BLaER1 (cell line): ENCODE data around the gene PRICKLE2.

Experiments used
- H3K27ac ChIP-seq: shearing (Covaris generic); formaldehyde crosslinking; 2 replicates; pipeline ENCODE4 v1.8.1; 2022
- H3K27me3 ChIP-seq: shearing (Covaris generic); formaldehyde crosslinking; 2 replicates; pipeline ENCODE4 v1.8.1; 2022
- H3K36me3 ChIP-seq: shearing (Covaris generic); formaldehyde crosslinking; 2 replicates; pipeline ENCODE4 v1.8.1; 2022
- H3K4me1 ChIP-seq: shearing (Covaris generic); formaldehyde crosslinking; 2 replicates; pipeline ENCODE4 v1.8.1; 2022
- H3K4me2 ChIP-seq: shearing (Covaris generic); formaldehyde crosslinking; 2 replicates; pipeline ENCODE4 v1.8.1; 2022
- H3K4me3 ChIP-seq: shearing (Covaris generic); formaldehyde crosslinking; 2 replicates; pipeline ENCODE4 v1.8.1; 2022
- H3K9ac ChIP-seq: shearing (Covaris generic); formaldehyde crosslinking; 2 replicates; pipeline ENCODE4 v1.8.1; 2022
- H3K9me3 ChIP-seq: shearing (Covaris generic); formaldehyde crosslinking; 2 replicates; pipeline ENCODE4 v1.8.1; 2022
- H4K20me1 ChIP-seq: shearing (Covaris generic); formaldehyde crosslinking; 2 replicates; pipeline ENCODE4 v1.8.1; 2022
- Cebpa-rat ChIP-seq: shearing (Covaris generic); IDR thresholded peaks from 2 replicates; pipeline ENCODE4 v1.8.1; 2022

The PRICKLE2 gene

GRCh38 chr3:64073158-64073761 lies 152.0 kb downstream of the PRICKLE2 start:
- Histone ChIP-seq H3K4me2 (no peak overlapping the region), H3K27me3 (no peaks in the 10 kb centered on the region), H3K4me3 (no peak overlapping the region), H3K36me3 (no peaks in the 10 kb centered on the region), H3K9ac (no peak overlapping the region), H3K4me1 (no peaks in the 10 kb centered on the region), H3K9me3 (peaks cover 4% of the 10 kb centered on the region; the same call in 1 of the 2 replicates), H4K20me1 (no peaks in the 10 kb centered on the region), H3K27ac (no peak overlapping the region)
- no peak for TF ChIP-seq Cebpa-rat

GRCh38 chr3:64072126-64072525 lies 153.1 kb downstream of the PRICKLE2 start:
- H3K9ac ChIP-seq = no peak overlapping the region
- H3K4me2 ChIP-seq = no peak overlapping the region
- no peaks in the 10 kb centered on the region for H3K27me3 ChIP-seq
- H4K20me1 ChIP-seq = no peaks in the 10 kb centered on the region
- H3K9me3 ChIP-seq = peaks cover 4% of the 10 kb centered on the region; the same call in 1 of the 2 replicates
- H3K27ac ChIP-seq = no peak overlapping the region
- no peak for TF ChIP-seq Cebpa-rat
- no peaks in the 10 kb centered on the region for H3K4me1 ChIP-seq
- H3K36me3 ChIP-seq = no peaks in the 10 kb centered on the region
- H3K4me3 ChIP-seq = no peak overlapping the region

GRCh38 chr3:64070704-64071103 lies 154.6 kb downstream of the PRICKLE2 start:
- peaks cover 4% of the 10 kb centered on the region; the same call in 1 of the 2 replicates for H3K9me3 ChIP-seq
- no peaks in the 10 kb centered on the region for H3K4me1 ChIP-seq
- no peaks in the 10 kb centered on the region for H4K20me1 ChIP-seq
- no peak overlapping the region for H3K27ac ChIP-seq
- no peaks in the 10 kb centered on the region for H3K36me3 ChIP-seq
- no peak overlapping the region for H3K4me3 ChIP-seq
- H3K4me2 ChIP-seq = no peak overlapping the region
- no peak overlapping the region for H3K9ac ChIP-seq
- H3K27me3 ChIP-seq = no peaks in the 10 kb centered on the region
- no peak for TF ChIP-seq Cebpa-rat

- no peaks in the 10 kb centered on the region for H3K27me3 ChIP-seq
- peaks cover 4% of the 10 kb centered on the region; the same call in 1 of the 2 replicates for H3K9me3 ChIP-seq
- H3K4me3 ChIP-seq = no peak overlapping the region
- no peak overlapping the region for H3K9ac ChIP-seq
- TF ChIP-seq Cebpa-rat = no peak
- H4K20me1 ChIP-seq = no peaks in the 10 kb centered on the region
- H3K4me1 ChIP-seq = no peaks in the 10 kb centered on the region
- H3K27ac ChIP-seq = no peak overlapping the region
- no peak overlapping the region for H3K4me2 ChIP-seq
- no peaks in the 10 kb centered on the region for H3K36me3 ChIP-seq
Measured at GRCh38 chr3:64067506-64068346, 157.5 kb downstream of the PRICKLE2 start.

- H3K27me3 ChIP-seq = no peaks in the 10 kb centered on the region
- H3K4me3 ChIP-seq = no peak overlapping the region
- no peaks in the 10 kb centered on the region for H4K20me1 ChIP-seq
- H3K4me2 ChIP-seq = no peak overlapping the region
- TF ChIP-seq Cebpa-rat = no peak
- H3K4me1 ChIP-seq = no peaks in the 10 kb centered on the region
- no peak overlapping the region for H3K9ac ChIP-seq
- H3K27ac ChIP-seq = no peak overlapping the region
- H3K9me3 ChIP-seq = no peaks in the 10 kb centered on the region
- no peaks in the 10 kb centered on the region for H3K36me3 ChIP-seq
Measured at GRCh38 chr3:64064804-64065203, 160.5 kb downstream of the PRICKLE2 start.

- no peaks in the 10 kb centered on the region for H3K9me3 ChIP-seq
- TF ChIP-seq Cebpa-rat = no peak
- H3K9ac ChIP-seq = no peak overlapping the region
- no peak overlapping the region for H3K4me3 ChIP-seq
- no peaks in the 10 kb centered on the region for H3K27me3 ChIP-seq
- H3K27ac ChIP-seq = no peak overlapping the region
- H4K20me1 ChIP-seq = no peaks in the 10 kb centered on the region
- H3K4me1 ChIP-seq = no peaks in the 10 kb centered on the region
- no peak overlapping the region for H3K4me2 ChIP-seq
- H3K36me3 ChIP-seq = no peaks in the 10 kb centered on the region
Measured at GRCh38 chr3:64063983-64064438, 161.3 kb downstream of the PRICKLE2 start.

- H3K9ac ChIP-seq = no peak overlapping the region
- no peak for TF ChIP-seq Cebpa-rat
- no peak overlapping the region for H3K4me2 ChIP-seq
Measured at GRCh38 chr3:64063207-64063982, 161.9 kb downstream of the PRICKLE2 start.

GRCh38 chr3:64061628-64062027 lies 163.6 kb downstream of the PRICKLE2 start:
- no peak for TF ChIP-seq Cebpa-rat
- Histone ChIP-seq H4K20me1 (no peaks in the 10 kb centered on the region), H3K27ac (no peak overlapping the region), H3K9ac (no peak overlapping the region), H3K36me3 (no peaks in the 10 kb centered on the region), H3K4me3 (no peak overlapping the region), H3K27me3 (no peaks in the 10 kb centered on the region), H3K9me3 (no peaks in the 10 kb centered on the region), H3K4me2 (no peak overlapping the region), H3K4me1 (no peaks in the 10 kb centered on the region)

More at GRCh38 chr3:64063207-64063982, 161.9 kb downstream of the PRICKLE2 start:
- no peaks in the 10 kb centered on the region for H3K36me3 ChIP-seq
- H3K4me1 ChIP-seq = no peaks in the 10 kb centered on the region
- no peaks in the 10 kb centered on the region for H3K27me3 ChIP-seq
- no peaks in the 10 kb centered on the region for H3K9me3 ChIP-seq
- no peaks in the 10 kb centered on the region for H4K20me1 ChIP-seq
- no peak overlapping the region for H3K4me3 ChIP-seq
- H3K27ac ChIP-seq = no peak overlapping the region

- Histone ChIP-seq H4K20me1 (no peaks in the 10 kb centered on the region), H3K4me3 (no peak overlapping the region), H3K27me3 (no peaks in the 10 kb centered on the region), H3K9me3 (no peaks in the 10 kb centered on the region), H3K36me3 (no peaks in the 10 kb centered on the region), H3K9ac (no peak overlapping the region), H3K4me2 (no peak overlapping the region), H3K4me1 (no peaks in the 10 kb centered on the region), H3K27ac (no peak overlapping the region)
- no peak for TF ChIP-seq Cebpa-rat
Measured at GRCh38 chr3:64059484-64060175, 165.6 kb downstream of the PRICKLE2 start.
